Karpas-422 (cell line): ENCODE data around the gene INSYN2A. TPM values are rescaled to one million over a fixed set of nuclear protein-coding genes. Genes with fewer than 3 reads are reported as not detected.
A peak's percentile ranks its signal among the peaks of the same experiment; 100 is the strongest.

Experiments
- DNase-seq: peaks from one replicate; pipeline ENCODE4 v3.0.0-alpha.2; 2015
- H2AFZ ChIP-seq: fragments of 200-600 bp; sonication (generic); 2 replicates; pipeline ENCODE4 v1.6.1; 2014; ENCODE audit warnings: antibody characterized with exemption, low read length, mixed read lengths
- H3K27ac ChIP-seq: fragments of 200-600 bp; sonication (generic); 2 replicates; pipeline ENCODE4 v1.5.1; 2014; ENCODE audit warnings: mild to moderate bottlenecking, low read length, moderate library complexity
- H3K27me3 ChIP-seq: fragments of 200-600 bp; sonication (generic); 2 replicates; pipeline ENCODE4 v1.6.1; 2014; ENCODE audit warnings: low read length, mixed read lengths
- H3K36me3 ChIP-seq: fragments of 200-600 bp; sonication (generic); 2 replicates; pipeline ENCODE4 v1.6.1; 2014; ENCODE audit warnings: low read length, mixed read lengths; ENCODE audit not compliant: insufficient read depth
- H3K4me1 ChIP-seq: fragments of 200-600 bp; sonication (generic); 2 replicates; pipeline ENCODE4 v1.6.1; 2014; ENCODE audit warnings: mild to moderate bottlenecking, low read length, mixed read lengths
- H3K4me2 ChIP-seq: fragments of 200-600 bp; sonication (generic); 2 replicates; pipeline ENCODE4 v1.6.1; 2014; ENCODE audit warnings: low read length, low read depth, mild to moderate bottlenecking; ENCODE audit not compliant: poor library complexity, severe bottlenecking
- H3K4me3 ChIP-seq: fragments of 200-600 bp; sonication (generic); 2 replicates; pipeline ENCODE4 v1.5.1; 2014; ENCODE audit warnings: mild to moderate bottlenecking, antibody characterized with exemption, low read length, mixed read lengths
- H3K79me2 ChIP-seq: fragments of 200-600 bp; sonication (generic); 2 replicates; pipeline ENCODE4 v1.6.1; 2014; ENCODE audit warnings: mild to moderate bottlenecking, low read length, mixed read lengths
- H3K9ac ChIP-seq: fragments of 200-600 bp; sonication (generic); 2 replicates; pipeline ENCODE4 v1.6.0; 2014; ENCODE audit warnings: low read length
- H3K9me2 ChIP-seq: fragments of 200-600 bp; sonication (generic), shearing (Covaris generic); replicated peaks from 2 replicates; pipeline ENCODE4 v1.6.0; 2014; ENCODE audit warnings: mild to moderate bottlenecking, low read length, moderate library complexity; ENCODE audit not compliant: insufficient read depth
- H3K9me3 ChIP-seq: fragments of 300-700, 200-600 bp; sonication (generic); 2 replicates; pipeline ENCODE4 v1.6.1; 2014; ENCODE audit warnings: low read length, mixed read lengths
- H4K20me1 ChIP-seq: fragments of 200-600 bp; sonication (generic); 2 replicates; pipeline ENCODE4 v1.6.1; 2014; ENCODE audit warnings: mild to moderate bottlenecking, antibody characterized with exemption, low read length, low read depth; ENCODE audit not compliant: insufficient read depth
- total RNA-seq: library from RNA; depleted of rRNA; stranded (reverse); fragments of >200 nt; shearing (Covaris generic); gene quantifications from 2 replicates; pipeline ENCODE4 v1.2.3, GENCODE V29; 2014; ENCODE audit warnings: low replicate concordance

Gene INSYN2A
- total RNA-seq, 1 experiment from 2014 or later: not detected

GRCh38 chr10:127227663-127228062 lies 31.3 kb upstream of the INSYN2A start:
- Histone ChIP-seq H4K20me1 (no peaks in the 10 kb centered on the region), H2AFZ (no peak overlapping the region), H3K4me2 (no peak overlapping the region), H3K9me3 (no peaks in the 10 kb centered on the region), H3K4me1 (no peaks in the 10 kb centered on the region), H3K27me3 (no peaks in the 10 kb centered on the region), H3K9me2 (0 out of 2 replicates have a peak, but pooled peaks cover 2% of the 10 kb centered on the region), H3K79me2 (no peaks in the 10 kb centered on the region), H3K27ac (no peak overlapping the region), H3K36me3 (no peaks in the 10 kb centered on the region), H3K9ac (no peak overlapping the region), H3K4me3 (no peak overlapping the region)
- no peak for DNase-seq

- no peak overlapping the region for H3K4me2 ChIP-seq
- no peaks in the 10 kb centered on the region for H3K79me2 ChIP-seq
- H3K9ac ChIP-seq: no peak overlapping the region
- H3K4me3 ChIP-seq: no peak overlapping the region
- H3K4me1 ChIP-seq: no peaks in the 10 kb centered on the region
- no peak for DNase-seq
- H3K9me3 ChIP-seq: no peaks in the 10 kb centered on the region
- no peaks in the 10 kb centered on the region for H3K36me3 ChIP-seq
- H3K9me2 ChIP-seq: 0 out of 2 replicates have a peak, but pooled peaks cover 2% of the 10 kb centered on the region
- no peaks in the 10 kb centered on the region for H4K20me1 ChIP-seq
- no peak overlapping the region for H2AFZ ChIP-seq
- H3K27me3 ChIP-seq: no peaks in the 10 kb centered on the region
- H3K27ac ChIP-seq: no peak overlapping the region
These were observed 30.6 kb upstream of the INSYN2A start for GRCh38 chr10:127227027-127227426.

GRCh38 chr10:127221281-127221680 lies 24.9 kb upstream of the INSYN2A start:
- no peaks in the 10 kb centered on the region for H3K27me3 ChIP-seq
- no peaks in the 10 kb centered on the region for H4K20me1 ChIP-seq
- H3K4me3 ChIP-seq: no peak overlapping the region
- H3K4me2 ChIP-seq: no peak overlapping the region
- no peak for DNase-seq
- H3K4me1 ChIP-seq: no peaks in the 10 kb centered on the region
- no peak overlapping the region for H3K27ac ChIP-seq
- no peaks in the 10 kb centered on the region for H3K9me3 ChIP-seq
- H3K79me2 ChIP-seq: no peaks in the 10 kb centered on the region
- no peaks in the 10 kb centered on the region for H3K36me3 ChIP-seq
- no peak overlapping the region for H2AFZ ChIP-seq
- H3K9ac ChIP-seq: no peak overlapping the region
- H3K9me2 ChIP-seq: 0 out of 2 replicates have a peak, but pooled peaks cover 2% of the 10 kb centered on the region

DNA sequence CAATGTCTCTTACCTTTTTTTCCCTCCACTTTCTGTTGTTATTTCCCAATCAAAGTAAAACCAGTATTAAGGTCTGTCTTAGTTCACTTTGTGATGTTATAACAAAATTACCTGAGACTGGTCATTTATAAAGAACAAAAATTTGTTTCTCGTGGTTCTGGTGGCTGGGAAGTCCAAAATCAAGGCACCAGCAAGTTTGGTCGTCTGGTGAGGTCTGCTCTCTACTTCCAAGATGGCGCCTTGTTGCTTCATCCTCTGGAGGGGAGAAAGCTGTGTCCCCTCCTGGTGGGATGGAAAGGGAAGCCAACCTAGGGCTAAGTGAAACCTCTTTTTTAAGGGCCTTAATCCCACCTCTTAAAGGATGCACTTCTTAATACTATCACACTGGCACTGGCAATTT lies 22.3 kb upstream of the INSYN2A start:
- no peak overlapping the region for H3K27ac ChIP-seq
- no peaks in the 10 kb centered on the region for H3K79me2 ChIP-seq
- H3K36me3 ChIP-seq: no peaks in the 10 kb centered on the region
- H2AFZ ChIP-seq: no peak overlapping the region
- H3K4me3 ChIP-seq: no peak overlapping the region
- no peak overlapping the region for H3K4me2 ChIP-seq
- H3K27me3 ChIP-seq: no peaks in the 10 kb centered on the region
- no peaks in the 10 kb centered on the region for H3K4me1 ChIP-seq
- no peaks in the 10 kb centered on the region for H4K20me1 ChIP-seq
- no peaks in the 10 kb centered on the region for H3K9me3 ChIP-seq
- no peak for DNase-seq
- no peak overlapping the region for H3K9ac ChIP-seq
- H3K9me2 ChIP-seq: no peaks in the 10 kb centered on the region

DNA sequence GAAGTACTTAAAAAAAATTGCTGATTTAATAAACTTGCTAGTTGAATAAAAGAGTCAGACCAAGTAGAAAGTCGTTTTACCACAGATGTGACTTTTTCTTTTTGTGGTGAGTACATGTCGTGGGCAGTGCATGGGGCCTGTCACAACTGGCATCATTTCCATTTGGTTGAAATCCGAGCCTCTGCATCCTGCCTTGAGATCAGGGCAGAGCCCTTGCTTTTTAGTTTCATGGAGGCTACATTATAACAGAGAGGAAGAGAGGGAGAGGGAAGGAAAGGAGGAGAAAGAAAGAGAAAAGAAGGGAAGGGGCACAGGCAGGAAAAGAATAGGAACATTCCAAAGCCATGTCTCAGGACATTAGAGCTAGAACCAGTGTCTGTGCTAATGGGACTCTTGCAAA lies 20.4 kb upstream of the INSYN2A start:
- Histone ChIP-seq H3K9me2 (no peaks in the 10 kb centered on the region), H3K9me3 (no peaks in the 10 kb centered on the region), H3K36me3 (no peaks in the 10 kb centered on the region), H3K4me2 (no peak overlapping the region), H3K27me3 (no peaks in the 10 kb centered on the region), H4K20me1 (no peaks in the 10 kb centered on the region), H2AFZ (no peak overlapping the region), H3K4me1 (no peaks in the 10 kb centered on the region), H3K27ac (no peak overlapping the region), H3K9ac (no peak overlapping the region), H3K79me2 (no peaks in the 10 kb centered on the region), H3K4me3 (no peak overlapping the region)
- no peak for DNase-seq

DNA sequence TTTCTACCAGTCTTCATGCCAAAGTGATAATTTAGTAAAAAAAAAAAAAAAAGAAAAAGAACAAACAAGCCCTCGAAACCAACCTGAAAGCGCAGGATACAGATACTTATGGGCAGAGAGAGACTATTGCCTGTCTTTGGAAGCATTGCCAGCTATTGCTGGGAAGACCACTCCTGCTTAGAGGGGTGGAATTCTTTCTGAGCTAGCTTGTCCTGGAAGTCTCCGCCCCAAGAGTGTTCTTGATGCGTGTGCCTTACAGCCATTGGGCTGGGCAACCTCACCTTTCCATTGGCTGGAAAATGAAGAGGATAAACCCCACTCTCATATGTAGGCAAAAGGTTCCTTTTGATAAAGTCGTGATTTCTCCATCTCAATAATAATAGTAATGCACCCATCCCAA lies 19.9 kb upstream of the INSYN2A start:
- H3K36me3 ChIP-seq: no peaks in the 10 kb centered on the region
- H3K79me2 ChIP-seq: no peaks in the 10 kb centered on the region
- H3K27me3 ChIP-seq: no peaks in the 10 kb centered on the region
- no peak overlapping the region for H3K4me3 ChIP-seq
- no peak overlapping the region for H3K27ac ChIP-seq
- H2AFZ ChIP-seq: no peak overlapping the region
- no peak for DNase-seq
- no peaks in the 10 kb centered on the region for H3K9me3 ChIP-seq
- H3K4me1 ChIP-seq: no peaks in the 10 kb centered on the region
- H3K9ac ChIP-seq: no peak overlapping the region
- no peak overlapping the region for H3K4me2 ChIP-seq
- H3K9me2 ChIP-seq: no peaks in the 10 kb centered on the region
- no peaks in the 10 kb centered on the region for H4K20me1 ChIP-seq

DNA sequence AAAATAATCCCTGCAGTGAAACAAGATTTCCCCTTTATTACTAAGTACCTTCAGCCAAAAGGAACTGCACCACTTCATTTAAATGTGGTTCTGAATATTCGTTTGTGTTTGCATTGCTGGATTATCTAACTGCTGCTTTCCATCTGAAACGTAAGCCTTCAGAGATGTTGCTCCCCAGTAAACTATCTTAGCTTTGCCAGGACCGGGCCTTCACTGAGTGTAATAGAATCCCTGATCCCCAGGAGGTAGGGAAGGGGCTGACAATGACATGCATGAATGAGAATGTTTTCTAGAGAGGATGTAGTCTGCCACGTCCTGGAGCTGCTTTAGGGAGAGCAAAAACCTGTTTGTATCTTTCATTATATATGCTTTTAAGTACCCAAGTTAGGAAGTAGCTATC lies 19.5 kb upstream of the INSYN2A start:
- DNase-seq: no peak
- Histone ChIP-seq H3K9me3 (no peaks in the 10 kb centered on the region), H3K36me3 (no peaks in the 10 kb centered on the region), H4K20me1 (no peaks in the 10 kb centered on the region), H3K9me2 (no peaks in the 10 kb centered on the region), H3K9ac (no peak overlapping the region), H3K4me3 (no peak overlapping the region), H3K79me2 (no peaks in the 10 kb centered on the region), H3K27me3 (no peaks in the 10 kb centered on the region), H3K27ac (no peak overlapping the region), H2AFZ (no peak overlapping the region), H3K4me2 (no peak overlapping the region), H3K4me1 (no peaks in the 10 kb centered on the region)

GRCh38 chr10:127210936-127211466 lies 14.6 kb upstream of the INSYN2A start:
- Histone ChIP-seq H4K20me1 (no peaks in the 10 kb centered on the region), H3K4me2 (no peak overlapping the region), H3K9ac (no peak overlapping the region), H3K9me3 (no peaks in the 10 kb centered on the region), H2AFZ (no peak overlapping the region), H3K4me1 (no peaks in the 10 kb centered on the region), H3K4me3 (no peak overlapping the region), H3K27ac (no peak overlapping the region), H3K9me2 (no peaks in the 10 kb centered on the region), H3K79me2 (no peaks in the 10 kb centered on the region), H3K36me3 (no peaks in the 10 kb centered on the region), H3K27me3 (no peaks in the 10 kb centered on the region)
- peak; percentile 45 for DNase-seq

- H3K4me3 ChIP-seq: no peak overlapping the region
- no peaks in the 10 kb centered on the region for H3K9me3 ChIP-seq
- H3K27me3 ChIP-seq: no peaks in the 10 kb centered on the region
- H3K9ac ChIP-seq: no peak overlapping the region
- no peak overlapping the region for H2AFZ ChIP-seq
- H3K4me1 ChIP-seq: no peaks in the 10 kb centered on the region
- no peaks in the 10 kb centered on the region for H3K36me3 ChIP-seq
- DNase-seq: no peak
- no peaks in the 10 kb centered on the region for H3K9me2 ChIP-seq
- no peaks in the 10 kb centered on the region for H4K20me1 ChIP-seq
- H3K27ac ChIP-seq: no peak overlapping the region
- H3K79me2 ChIP-seq: no peaks in the 10 kb centered on the region
- no peak overlapping the region for H3K4me2 ChIP-seq
These were observed 10.7 kb upstream of the INSYN2A start for GRCh38 chr10:127207081-127207480.
